ENCODE data around the gene HOXB2.
A peak's percentile ranks its signal among the peaks of the same experiment; 100 is the strongest.

Gene HOXB2

GRCh38 chr17:48565022-48565554 is 20.2 kb upstream of the HOXB2 start:
- DNase-seq, result no peak

DNA sequence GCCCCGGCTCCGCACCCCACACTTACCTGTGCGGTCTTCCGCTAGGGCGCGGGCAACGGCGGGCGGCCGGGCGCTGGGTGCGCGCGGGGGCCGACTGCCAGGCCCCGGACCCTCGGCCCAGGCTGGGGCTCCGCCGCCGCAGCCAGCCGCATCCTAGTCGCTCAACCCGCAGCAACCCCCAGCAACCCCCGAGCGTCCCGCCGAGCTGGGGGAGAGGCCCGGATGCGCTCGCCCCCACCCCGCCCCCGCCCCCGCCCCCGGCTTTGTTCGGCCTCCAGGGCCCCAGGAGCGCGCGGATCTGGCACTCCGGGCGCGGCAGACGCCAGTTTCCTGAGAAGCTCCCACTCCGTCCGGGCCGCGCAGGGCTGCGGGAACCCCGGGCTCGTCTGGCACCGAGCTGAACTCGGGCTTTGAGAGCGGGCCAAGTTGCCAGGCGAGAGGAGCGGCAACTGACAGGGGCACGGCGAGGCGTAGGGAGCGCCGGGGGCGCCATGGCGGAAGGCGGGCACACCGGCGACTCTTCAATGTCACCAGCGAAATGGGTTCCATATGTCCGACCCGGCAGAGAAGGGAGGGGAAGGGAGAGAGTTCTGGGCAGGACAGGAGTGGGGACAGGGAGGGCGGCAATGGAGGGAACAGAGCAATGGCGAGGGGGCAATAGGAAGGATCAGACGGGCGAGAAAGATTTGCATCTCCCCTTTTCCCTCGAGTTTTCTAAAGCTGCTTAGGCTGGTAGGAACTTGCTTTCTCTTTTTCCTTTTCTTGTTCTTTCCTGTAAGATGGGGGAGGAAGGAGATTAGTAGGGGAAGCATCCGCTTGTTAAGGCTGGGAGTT is 19.5 kb upstream of the HOXB2 start:
- no peak for DNase-seq

- no peak for DNase-seq
These were observed 18.9 kb upstream of the HOXB2 start for GRCh38 chr17:48563867-48564187.

- DNase-seq, result no peak
These were observed 18.5 kb upstream of the HOXB2 start for GRCh38 chr17:48563385-48563838.

DNA sequence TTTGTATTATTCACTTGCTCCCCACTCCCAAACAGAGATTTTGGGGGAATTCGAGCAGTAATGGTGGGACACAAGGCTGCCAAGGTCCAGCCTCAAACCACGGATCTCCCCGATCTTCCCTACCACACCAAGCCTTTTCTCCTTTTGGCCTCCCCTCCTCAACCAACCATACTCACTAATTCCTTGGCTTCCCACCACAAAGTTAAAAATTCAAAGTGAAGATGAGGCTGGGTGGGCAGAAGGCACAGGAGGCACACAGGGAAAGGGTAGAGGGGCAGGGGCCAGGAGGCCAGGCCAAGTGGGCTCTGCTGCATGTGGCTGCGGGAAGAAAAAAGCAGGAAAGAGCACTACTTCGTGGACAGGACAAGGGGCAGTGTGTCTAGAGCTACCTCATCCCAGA is 18.0 kb upstream of the HOXB2 start:
- DNase-seq, result no peak

GRCh38 chr17:48561884-48562810 is 17.2 kb upstream of the HOXB2 start:
- DNase-seq, result no peak

- no peak for DNase-seq
These were observed 15.2 kb upstream of the HOXB2 start for GRCh38 chr17:48559840-48560817.

- no peak for DNase-seq
These were observed 14.4 kb upstream of the HOXB2 start for GRCh38 chr17:48559122-48559839.

GRCh38 chr17:48558831-48559121 is 13.9 kb upstream of the HOXB2 start:
- no peak for DNase-seq

DNA sequence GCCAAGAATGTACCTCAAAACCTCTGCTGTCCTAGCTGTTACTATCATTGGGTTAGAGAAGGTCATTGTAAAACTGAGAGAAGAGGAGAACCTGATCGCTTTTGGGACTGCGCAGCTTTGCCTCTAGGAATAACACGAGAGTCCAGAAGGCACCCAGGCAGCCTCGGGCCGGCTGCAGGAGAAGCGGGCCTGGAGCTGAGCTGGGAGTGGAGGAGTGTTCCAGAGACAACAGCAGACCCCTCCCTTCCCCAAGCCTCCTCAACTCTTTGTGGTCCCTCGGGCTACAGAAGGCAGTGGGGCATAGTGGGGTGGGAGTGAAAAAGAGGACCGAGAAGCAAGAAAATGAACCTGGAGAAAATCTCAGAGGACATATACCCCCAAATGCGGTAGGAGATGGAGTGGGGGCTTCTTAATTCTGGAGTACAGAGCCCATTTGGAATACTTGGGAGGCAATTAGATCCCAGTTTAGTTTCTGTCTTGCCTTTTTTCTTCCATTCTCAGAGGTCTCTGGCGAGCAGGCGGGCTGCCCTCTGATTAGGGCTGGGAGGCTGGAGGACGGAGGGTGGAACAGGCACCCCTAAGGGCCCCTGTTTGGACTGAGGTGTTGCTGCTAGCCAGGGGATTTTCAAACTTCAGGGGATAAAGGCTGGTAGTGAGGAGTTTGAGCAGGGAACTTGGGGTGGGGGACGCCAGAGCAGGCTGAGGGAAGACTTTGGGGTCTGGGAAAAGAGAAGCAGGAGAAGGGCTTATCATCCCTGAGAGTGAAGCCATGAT is 13.3 kb upstream of the HOXB2 start:
- no peak for DNase-seq

GRCh38 chr17:48556576-48557401 is 11.9 kb upstream of the HOXB2 start:
- no peak for DNase-seq

- DNase-seq, result no peak
These were observed 11.3 kb upstream of the HOXB2 start for GRCh38 chr17:48556229-48556575.

GRCh38 chr17:48555258-48556228 is 10.6 kb upstream of the HOXB2 start:
- peak; percentile 77 for DNase-seq

GRCh38 chr17:48554412-48555257 is 9.7 kb upstream of the HOXB2 start:
- no peak for DNase-seq

DNA sequence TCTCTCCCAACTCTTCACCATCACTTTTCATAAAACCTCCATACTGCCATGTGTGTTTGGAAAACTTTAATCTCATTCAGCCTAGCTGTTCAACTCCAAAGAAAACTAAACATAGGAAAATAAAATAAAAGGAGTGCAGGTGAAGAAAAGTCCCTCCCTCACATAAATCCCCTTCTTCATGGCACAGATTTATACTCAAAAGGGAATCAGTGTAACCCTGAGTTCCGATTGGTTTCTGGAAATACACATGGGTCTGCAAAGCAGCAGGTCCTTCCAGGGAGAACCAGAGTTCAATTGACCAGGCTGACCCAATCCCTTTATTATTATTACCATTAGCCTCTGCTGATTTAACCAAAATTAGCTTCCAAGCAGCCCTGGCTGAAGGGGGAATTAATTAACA is 8.9 kb upstream of the HOXB2 start:
- no peak for DNase-seq

GRCh38 chr17:48553190-48553547 is 8.3 kb upstream of the HOXB2 start:
- no peak for DNase-seq

GRCh38 chr17:48552466-48553189 is 7.7 kb upstream of the HOXB2 start:
- DNase-seq, result peak; percentile 77
